PFSK-1 (cell line): ENCODE data around the gene NOX3.

Source experiments
- FOXP2 ChIP-seq: optimal IDR thresholded peaks from 2 replicates; pipeline ENCODE3; 2011; ENCODE audit warnings: borderline replicate concordance, control low read depth, inconsistent platforms; ENCODE audit not compliant: insufficient read depth; ENCODE audit errors: extremely low read length, extremely low read depth
- POLR2AphosphoS5 ChIP-seq: IDR thresholded peaks from 2 replicates; pipeline ENCODE4 v1.6.1; 2012; ENCODE audit warnings: low read depth, mild to moderate bottlenecking, control low read depth, low read length, moderate library complexity
- SIN3A ChIP-seq: IDR thresholded peaks from 2 replicates; pipeline ENCODE4 v1.6.1; 2012; ENCODE audit warnings: mild to moderate bottlenecking, low read length, moderate library complexity, borderline replicate concordance; ENCODE audit not compliant: insufficient read depth
- TAF1 ChIP-seq: IDR thresholded peaks from 2 replicates; pipeline ENCODE4 v1.6.1; 2012; ENCODE audit warnings: low read length, control low read depth, borderline replicate concordance; ENCODE audit not compliant: insufficient read depth
- TF ChIP-seq, protein P1 (sequence below), 2 experiments: IDR thresholded peaks; 2 replicates each; pipeline versions ENCODE4 v1.6.1 to v1.8.0; 2011 to 2012; ENCODE audit warnings: low read depth in 2 of 2, low read length in 2 of 2, control low read depth in 1 of 2, inconsistent platforms in 1 of 2, mild to moderate bottlenecking in 1 of 2, moderate library complexity in 1 of 2; ENCODE audit not compliant: insufficient read depth in 1 of 2

NOX3 gene

GRCh38 chr6:155492061-155492735 lies 36.6 kb upstream of the NOX3 start:
- TF ChIP-seq, protein P1, sequence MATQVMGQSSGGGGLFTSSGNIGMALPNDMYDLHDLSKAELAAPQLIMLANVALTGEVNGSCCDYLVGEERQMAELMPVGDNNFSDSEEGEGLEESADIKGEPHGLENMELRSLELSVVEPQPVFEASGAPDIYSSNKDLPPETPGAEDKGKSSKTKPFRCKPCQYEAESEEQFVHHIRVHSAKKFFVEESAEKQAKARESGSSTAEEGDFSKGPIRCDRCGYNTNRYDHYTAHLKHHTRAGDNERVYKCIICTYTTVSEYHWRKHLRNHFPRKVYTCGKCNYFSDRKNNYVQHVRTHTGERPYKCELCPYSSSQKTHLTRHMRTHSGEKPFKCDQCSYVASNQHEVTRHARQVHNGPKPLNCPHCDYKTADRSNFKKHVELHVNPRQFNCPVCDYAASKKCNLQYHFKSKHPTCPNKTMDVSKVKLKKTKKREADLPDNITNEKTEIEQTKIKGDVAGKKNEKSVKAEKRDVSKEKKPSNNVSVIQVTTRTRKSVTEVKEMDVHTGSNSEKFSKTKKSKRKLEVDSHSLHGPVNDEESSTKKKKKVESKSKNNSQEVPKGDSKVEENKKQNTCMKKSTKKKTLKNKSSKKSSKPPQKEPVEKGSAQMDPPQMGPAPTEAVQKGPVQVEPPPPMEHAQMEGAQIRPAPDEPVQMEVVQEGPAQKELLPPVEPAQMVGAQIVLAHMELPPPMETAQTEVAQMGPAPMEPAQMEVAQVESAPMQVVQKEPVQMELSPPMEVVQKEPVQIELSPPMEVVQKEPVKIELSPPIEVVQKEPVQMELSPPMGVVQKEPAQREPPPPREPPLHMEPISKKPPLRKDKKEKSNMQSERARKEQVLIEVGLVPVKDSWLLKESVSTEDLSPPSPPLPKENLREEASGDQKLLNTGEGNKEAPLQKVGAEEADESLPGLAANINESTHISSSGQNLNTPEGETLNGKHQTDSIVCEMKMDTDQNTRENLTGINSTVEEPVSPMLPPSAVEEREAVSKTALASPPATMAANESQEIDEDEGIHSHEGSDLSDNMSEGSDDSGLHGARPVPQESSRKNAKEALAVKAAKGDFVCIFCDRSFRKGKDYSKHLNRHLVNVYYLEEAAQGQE (IDR thresholded peaks at IDR 0.05; ENCODE audit: insufficient read depth in 1 of 2, low read depth in 2 of 2, low read length in 2 of 2), result no peak
- TF ChIP-seq FOXP2, result no peak
- no peak for TF ChIP-seq POLR2AphosphoS5
- no peak for TF ChIP-seq TAF1

- no peak for TF ChIP-seq POLR2AphosphoS5
- TF ChIP-seq, protein P1 (IDR thresholded peaks at IDR 0.05; ENCODE audit: insufficient read depth in 1 of 2, low read depth in 2 of 2, low read length in 2 of 2), result no peak
- TF ChIP-seq SIN3A, result no peak
- TF ChIP-seq FOXP2, result no peak
- no peak for TF ChIP-seq TAF1
Observed at GRCh38 chr6:155491421-155491820, 35.8 kb upstream of the NOX3 start.

GRCh38 chr6:155487371-155488130 lies 31.9 kb upstream of the NOX3 start:
- TF ChIP-seq TAF1 (no peak), POLR2AphosphoS5 (no peak)
- TF ChIP-seq, protein P1 (IDR thresholded peaks at IDR 0.05; ENCODE audit: insufficient read depth in 1 of 2, low read depth in 2 of 2, low read length in 2 of 2), result no peak

GRCh38 chr6:155486721-155487294 lies 31.2 kb upstream of the NOX3 start:
- TF ChIP-seq POLR2AphosphoS5, result no peak
- TF ChIP-seq SIN3A, result no peak
- TF ChIP-seq FOXP2, result no peak
- TF ChIP-seq, protein P1 (IDR thresholded peaks at IDR 0.05; ENCODE audit: insufficient read depth in 1 of 2, low read depth in 2 of 2, low read length in 2 of 2), result no peak
- no peak for TF ChIP-seq TAF1
